Endodermal cell (in vitro differentiated cells): ENCODE measurements around the gene LRRC34. TPM values are rescaled to one million over a fixed set of nuclear protein-coding genes. Genes with fewer than 3 reads are reported as not detected.

Source experiments
- DNase-seq: peaks from one replicate; pipeline ENCODE4 v3.0.0-alpha.2; 2017
- H3K27ac ChIP-seq: 2 replicates; pipeline ENCODE4 v1.5.1; 2013; ENCODE audit warnings: mild to moderate bottlenecking, low read depth, low read length, moderate library complexity
- H3K27me3 ChIP-seq: 2 replicates; pipeline ENCODE4 v1.6.1; 2013; ENCODE audit warnings: mild to moderate bottlenecking, low read length, moderate library complexity; ENCODE audit not compliant: insufficient read depth, control insufficient read depth, poor library complexity, severe bottlenecking
- H3K36me3 ChIP-seq: 2 replicates; pipeline ENCODE4 v1.7.0; 2013; ENCODE audit warnings: mild to moderate bottlenecking, low read length, moderate library complexity; ENCODE audit not compliant: control insufficient read depth, insufficient read depth
- H3K4me1 ChIP-seq: one replicate; pipeline ENCODE4 v1.7.0; 2013; ENCODE audit warnings: low read length; ENCODE audit not compliant: control insufficient read depth, insufficient read depth
- H3K4me3 ChIP-seq: 2 replicates; pipeline ENCODE4 v1.5.1; 2013; ENCODE audit warnings: mild to moderate bottlenecking, low read length, moderate library complexity
- H3K9ac ChIP-seq: 2 replicates; pipeline ENCODE4 v1.6.1; 2013; ENCODE audit warnings: mild to moderate bottlenecking, low read length, moderate library complexity; ENCODE audit not compliant: poor library complexity, severe bottlenecking; ENCODE audit errors: extremely low read depth
- H3K9me3 ChIP-seq: 2 replicates; pipeline ENCODE4 v1.6.1; 2013; ENCODE audit warnings: mild to moderate bottlenecking, low read length, moderate library complexity; ENCODE audit not compliant: control insufficient read depth
- H3K27ac Mint-ChIP-seq: 2 replicates; pipeline ENCODE4 v1.8.0; 2020; ENCODE audit warnings: mixed read lengths
- H3K27me3 Mint-ChIP-seq: 2 replicates; pipeline ENCODE4 v1.8.0; 2021; ENCODE audit warnings: mild to moderate bottlenecking, mixed read lengths; ENCODE audit not compliant: insufficient read depth
- H3K36me3 Mint-ChIP-seq: 2 replicates; pipeline ENCODE4 v1.8.0; 2020; ENCODE audit warnings: low read depth, mixed read lengths
- H3K4me1 Mint-ChIP-seq: 2 replicates; pipeline ENCODE4 v1.8.0; 2020; ENCODE audit warnings: mixed read lengths
- H3K4me3 Mint-ChIP-seq: 2 replicates; pipeline ENCODE4 v1.8.0; 2020; ENCODE audit warnings: mild to moderate bottlenecking, moderate library complexity, mixed read lengths
- H3K9me3 Mint-ChIP-seq: 2 replicates; pipeline ENCODE4 v1.8.0; 2020; ENCODE audit warnings: mild to moderate bottlenecking, mixed read lengths
- CTCF ChIP-seq: fragments of 200-600 bp; sonication (generic); conservative IDR thresholded peaks from 2 replicates; pipeline ENCODE4 v1.5.0; 2021; ENCODE audit warnings: antibody characterized with exemption, mild to moderate bottlenecking
- WGBS, 2 experiments: methylation state at CpG; one replicate each; pipeline versions ENCODE4 v1.1.5 to v1.1.7; 2013; ENCODE audit warnings: missing lambda C conversion rate in 2 of 2, mixed read lengths in 1 of 2; ENCODE audit not compliant: insufficient coverage in 1 of 2, insufficient read length in 1 of 2; 5-methylcytosine and 5-hydroxymethylcytosine counted together
- total RNA-seq, 2 donors: library from RNA; stranded (reverse); fragmentation: NEBNext Ultra II Directional in 1 of 2; extraction: Animal tissue kit (Norgen Biotek cat#: 25700) in 1 of 2; gene quantifications; 2 replicates in 1 of 2; 3 replicates in 1 of 2; pipeline ENCODE4 v1.2.1, GENCODE V29; 2021

The LRRC34 gene
- total RNA-seq, 2 donors from 2014 or later, result 5.6 to 11.3 TPM

- Mint-ChIP-seq H3K27ac (no peak overlapping the region), H3K4me3 (no peak overlapping the region), H3K27me3 (no peaks in the 10 kb centered on the region), H3K9me3 (no peaks in the 10 kb centered on the region), H3K4me1 (no peaks in the 10 kb centered on the region), H3K36me3 (peaks cover 35% of the 10 kb centered on the region)
- peaks cover 80% of the 10 kb centered on the region for H3K36me3 ChIP-seq
- no peaks in the 10 kb centered on the region for H3K27me3 ChIP-seq
- TF ChIP-seq CTCF, result no peak
- no peak overlapping the region for H3K27ac ChIP-seq
- H3K9me3 ChIP-seq, result no peaks in the 10 kb centered on the region
- H3K9ac ChIP-seq, result no peak overlapping the region
- WGBS, 2 experiments, result 88% methylated on average over 1 of the region's 1 CpG; no CpG with 5 or more reads in 1 of the 2 experiments
- no peaks in the 10 kb centered on the region for H3K4me1 ChIP-seq
- no peak overlapping the region for H3K4me3 ChIP-seq
- no peak for DNase-seq
These were observed 24.9 kb downstream of the LRRC34 start for GRCh38 chr3:169787791-169788190.

GRCh38 chr3:169787120-169787519, 25.6 kb downstream of the LRRC34 start:
- no peak overlapping the region for H3K4me3 Mint-ChIP-seq
- H3K9ac ChIP-seq, result no peak overlapping the region
- H3K4me1 Mint-ChIP-seq, result no peaks in the 10 kb centered on the region
- no peak for TF ChIP-seq CTCF
- no peak overlapping the region for H3K4me3 ChIP-seq
- H3K27me3 Mint-ChIP-seq, result no peaks in the 10 kb centered on the region
- peaks cover 80% of the 10 kb centered on the region for H3K36me3 ChIP-seq
- H3K36me3 Mint-ChIP-seq, result peaks cover 33% of the 10 kb centered on the region
- H3K27ac Mint-ChIP-seq, result no peak overlapping the region
- no peaks in the 10 kb centered on the region for H3K4me1 ChIP-seq
- H3K9me3 Mint-ChIP-seq, result no peaks in the 10 kb centered on the region
- no peaks in the 10 kb centered on the region for H3K9me3 ChIP-seq
- no peaks in the 10 kb centered on the region for H3K27me3 ChIP-seq
- H3K27ac ChIP-seq, result no peak overlapping the region
- 90 to 100% methylated on average over 1 of the region's 4 CpGs for WGBS, 2 experiments
- DNase-seq, result no peak

DNA sequence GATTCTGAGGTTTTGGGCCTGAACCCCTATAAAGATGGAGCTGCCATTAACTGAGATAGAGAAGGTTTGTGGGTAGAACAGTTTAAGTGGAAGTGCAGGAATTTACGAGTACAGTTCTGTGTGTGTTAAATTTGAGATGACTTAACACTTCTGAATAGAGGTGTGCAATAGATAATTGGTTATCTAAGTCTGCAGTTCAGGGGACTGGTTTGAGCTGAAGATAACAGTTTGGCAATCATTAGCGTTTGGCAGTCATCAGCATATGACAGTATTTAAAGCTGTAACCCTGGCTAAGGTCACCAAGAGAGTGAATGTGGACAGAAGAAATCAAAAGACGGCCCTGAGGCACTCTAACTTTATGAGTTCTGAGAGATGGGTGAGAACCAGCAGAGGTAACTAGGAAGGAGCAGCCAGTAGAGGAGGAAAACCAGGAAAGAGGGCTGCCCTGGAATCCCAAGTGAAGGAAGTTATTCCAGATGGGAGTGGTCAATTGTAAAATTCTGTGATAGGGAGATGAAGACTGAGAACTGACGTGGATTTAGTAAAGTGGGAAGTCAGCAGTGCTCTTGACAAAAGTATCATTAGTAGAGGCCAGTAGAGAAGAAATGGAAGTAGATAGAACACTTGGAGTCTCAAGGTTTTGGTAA, 31.4 kb downstream of the LRRC34 start:
- no peak for DNase-seq
- no peak overlapping the region for H3K27ac ChIP-seq
- H3K4me3 Mint-ChIP-seq, result no peak overlapping the region
- peaks cover 93% of the 10 kb centered on the region for H3K36me3 ChIP-seq
- H3K27ac Mint-ChIP-seq, result no peak overlapping the region
- no peak overlapping the region for H3K9ac ChIP-seq
- H3K36me3 Mint-ChIP-seq, result peaks cover 55% of the 10 kb centered on the region
- H3K9me3 Mint-ChIP-seq, result no peaks in the 10 kb centered on the region
- no peak overlapping the region for H3K4me3 ChIP-seq
- no peaks in the 10 kb centered on the region for H3K27me3 ChIP-seq
- no peak for TF ChIP-seq CTCF
- WGBS, 2 experiments, result 93 to 96% methylated on average over 4 of the region's 4 CpGs
- H3K27me3 Mint-ChIP-seq, result no peaks in the 10 kb centered on the region
- H3K4me1 Mint-ChIP-seq, result no peaks in the 10 kb centered on the region
- H3K9me3 ChIP-seq, result no peaks in the 10 kb centered on the region
- no peaks in the 10 kb centered on the region for H3K4me1 ChIP-seq
